SU-DHL-6 (cell line): ENCODE results near the gene HSF2BP.

Experiments
- H2AFZ ChIP-seq: fragments of 200-600 bp; sonication (generic); 2 replicates; pipeline ENCODE4 v1.6.1; 2014; ENCODE audit warnings: low read depth, mild to moderate bottlenecking, moderate library complexity, mixed read lengths, antibody characterized with exemption, low read length; ENCODE audit not compliant: severe bottlenecking
- H3F3A ChIP-seq: fragments of 200-600 bp; shearing (Covaris generic); 2 replicates; pipeline ENCODE4 v1.6.0; 2016; ENCODE audit warnings: antibody characterized with exemption, mild to moderate bottlenecking; ENCODE audit not compliant: insufficient read depth
- H3K27ac ChIP-seq: fragments of 200-600 bp; sonication (generic); 2 replicates; pipeline ENCODE4 v1.5.1; 2016; ENCODE audit warnings: low read depth, mild to moderate bottlenecking, low read length, moderate library complexity, mixed read lengths
- H3K27me3 ChIP-seq: fragments of 200-600 bp; sonication (generic), shearing (Covaris generic); 2 replicates; pipeline ENCODE4 v1.6.0; 2014; ENCODE audit warnings: mild to moderate bottlenecking, low read length
- H3K36me3 ChIP-seq: fragments of 200-600 bp; sonication (generic); 2 replicates; pipeline ENCODE4 v1.6.1; 2014; ENCODE audit warnings: mild to moderate bottlenecking, low read length, mixed read lengths
- H3K4me2 ChIP-seq: fragments of 300-600, 200-600 bp; shearing (Covaris generic), sonication (generic); 2 replicates; pipeline ENCODE4 v1.6.0; 2014; ENCODE audit warnings: low read length, low read depth, mild to moderate bottlenecking; ENCODE audit not compliant: poor library complexity, severe bottlenecking
- H3K4me3 ChIP-seq: fragments of 200-600 bp; sonication (generic); 2 replicates; pipeline ENCODE4 v1.5.1; 2014; ENCODE audit warnings: antibody characterized with exemption, low read length, mild to moderate bottlenecking, mixed read lengths; ENCODE audit not compliant: insufficient read depth, poor library complexity, severe bottlenecking
- H3K79me2 ChIP-seq: fragments of 200-600 bp; sonication (generic); 2 replicates; pipeline ENCODE4 v1.6.1; 2014; ENCODE audit warnings: mild to moderate bottlenecking, low read length, moderate library complexity; ENCODE audit not compliant: insufficient read depth
- H3K9ac ChIP-seq: fragments of 200-600 bp; sonication (generic); 2 replicates; pipeline ENCODE4 v1.7.0; 2014; ENCODE audit warnings: mild to moderate bottlenecking, low read length
- H3K9me2 ChIP-seq: fragments of 200-600 bp; sonication (generic); replicated peaks from 2 replicates; pipeline ENCODE4 v1.6.1; 2014; ENCODE audit warnings: low read length; ENCODE audit not compliant: insufficient read depth
- H3K9me3 ChIP-seq: fragments of 200-600 bp; sonication (generic); 2 replicates; pipeline ENCODE4 v1.6.1; 2014; ENCODE audit warnings: low read length, mixed read lengths; ENCODE audit not compliant: insufficient read depth
- H4K20me1 ChIP-seq: fragments of 200-600 bp; sonication (generic); 2 replicates; pipeline ENCODE4 v1.6.1; 2014; ENCODE audit warnings: low read depth, mild to moderate bottlenecking, antibody characterized with exemption, low read length, moderate library complexity, mixed read lengths
- CTCF ChIP-seq: fragments of 200-600 bp; sonication (generic); IDR thresholded peaks from one replicate; pipeline ENCODE4 v1.5.1; 2017; ENCODE audit warnings: antibody characterized with exemption, mild to moderate bottlenecking, low read length, moderate library complexity; ENCODE audit not compliant: insufficient read depth, poor library complexity, severe bottlenecking
- EZH2phosphoT487 ChIP-seq: fragments of 200-600 bp; sonication (generic), shearing (Covaris generic); conservative IDR thresholded peaks from 2 replicates; pipeline ENCODE4 v1.6.1; 2018; ENCODE audit warnings: mild to moderate bottlenecking, antibody characterized with exemption, low read length, moderate library complexity, mixed read lengths

Gene HSF2BP

GRCh38 chr21:43632373-43632905 lies 26.8 kb downstream of the HSF2BP start:
- Histone ChIP-seq H3K27me3 (no peaks in the 10 kb centered on the region), H2AFZ (no peak overlapping the region), H3K27ac (no peak overlapping the region), H3F3A (no peaks in the 10 kb centered on the region), H3K4me2 (no peak overlapping the region), H3K4me3 (no peak overlapping the region), H4K20me1 (no peaks in the 10 kb centered on the region), H3K9ac (no peak overlapping the region), H3K9me2 (no peaks in the 10 kb centered on the region), H3K79me2 (no peaks in the 10 kb centered on the region), H3K36me3 (no peaks in the 10 kb centered on the region), H3K9me3 (no peaks in the 10 kb centered on the region)
- no peak for TF ChIP-seq EZH2phosphoT487
- no peak for TF ChIP-seq CTCF

DNA sequence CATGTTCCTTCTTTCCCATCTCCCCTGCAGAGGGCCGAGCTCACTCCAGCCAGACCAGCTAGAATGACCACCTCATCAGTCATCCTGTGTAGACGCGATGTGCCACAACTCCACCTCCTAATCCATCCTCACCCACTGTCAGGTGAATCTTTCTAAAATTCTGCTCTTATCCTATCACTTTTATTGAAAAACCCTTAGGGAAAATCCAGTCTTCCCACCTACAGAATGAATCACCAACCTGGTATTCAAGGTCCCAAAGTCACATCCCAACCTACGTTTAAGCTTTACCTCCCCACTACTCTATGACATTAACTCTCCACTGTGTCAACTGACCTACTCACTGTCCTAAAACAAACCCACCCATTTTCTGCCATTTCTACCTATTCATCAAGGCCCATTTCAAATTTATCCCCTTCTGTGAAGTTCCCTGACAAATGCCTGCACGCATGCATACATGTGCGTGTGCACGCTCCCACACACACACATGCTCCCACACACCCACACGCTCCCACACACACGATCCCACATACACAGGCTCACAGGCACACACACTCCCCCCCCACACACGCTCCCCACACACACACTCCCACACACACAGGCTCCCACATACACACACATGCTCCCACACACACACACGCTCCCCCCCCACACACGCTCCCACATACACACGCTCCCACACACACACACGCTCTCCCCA lies 27.7 kb downstream of the HSF2BP start:
- no peak overlapping the region for H3K9ac ChIP-seq
- no peak overlapping the region for H2AFZ ChIP-seq
- H3F3A ChIP-seq, result no peaks in the 10 kb centered on the region
- TF ChIP-seq EZH2phosphoT487, result no peak
- TF ChIP-seq CTCF, result no peak
- H3K9me2 ChIP-seq, result no peaks in the 10 kb centered on the region
- H3K9me3 ChIP-seq, result no peaks in the 10 kb centered on the region
- H3K79me2 ChIP-seq, result no peaks in the 10 kb centered on the region
- no peak overlapping the region for H3K27ac ChIP-seq
- H3K36me3 ChIP-seq, result no peaks in the 10 kb centered on the region
- no peaks in the 10 kb centered on the region for H3K27me3 ChIP-seq
- H3K4me2 ChIP-seq, result no peak overlapping the region
- H3K4me3 ChIP-seq, result no peak overlapping the region
- H4K20me1 ChIP-seq, result no peaks in the 10 kb centered on the region

DNA sequence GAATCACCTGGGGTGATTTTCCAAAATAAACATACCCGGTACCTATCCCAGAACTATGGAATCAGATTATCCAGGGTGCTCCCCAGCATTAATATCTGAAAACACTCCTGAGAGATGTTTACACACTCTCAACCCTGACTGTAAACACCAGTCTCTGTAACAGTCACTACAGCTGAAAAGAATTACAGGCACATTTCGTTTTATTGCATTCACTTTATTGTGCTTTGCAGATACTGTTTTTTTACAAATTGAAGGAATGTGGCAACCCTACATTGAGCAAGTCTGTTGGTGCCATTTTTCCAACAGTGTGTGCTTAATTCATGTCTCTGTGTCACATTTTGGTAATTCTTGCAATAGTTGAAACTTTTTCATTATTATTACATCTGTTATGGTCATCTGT lies 31.8 kb downstream of the HSF2BP start:
- Histone ChIP-seq H3F3A (no peaks in the 10 kb centered on the region), H3K9ac (no peak overlapping the region), H3K9me2 (no peaks in the 10 kb centered on the region), H2AFZ (no peak overlapping the region), H3K36me3 (no peaks in the 10 kb centered on the region), H3K27me3 (no peaks in the 10 kb centered on the region), H3K9me3 (no peaks in the 10 kb centered on the region), H3K79me2 (no peaks in the 10 kb centered on the region), H4K20me1 (no peaks in the 10 kb centered on the region), H3K27ac (no peak overlapping the region), H3K4me3 (no peak overlapping the region), H3K4me2 (no peak overlapping the region)
- TF ChIP-seq CTCF (no peak), EZH2phosphoT487 (no peak)
